SH-SY5Y (cell line): Measurements from ENCODE around the gene CEACAM21.

Experiments
- GATA2 ChIP-seq: IDR thresholded peaks from 2 replicates; pipeline ENCODE4 v1.6.1; 2011; ENCODE audit warnings: mild to moderate bottlenecking, low read depth, low read length
- GATA3 ChIP-seq: IDR thresholded peaks from 2 replicates; pipeline ENCODE4 v1.6.1; 2011; ENCODE audit warnings: low read depth, mild to moderate bottlenecking, low read length, moderate library complexity

DNA sequence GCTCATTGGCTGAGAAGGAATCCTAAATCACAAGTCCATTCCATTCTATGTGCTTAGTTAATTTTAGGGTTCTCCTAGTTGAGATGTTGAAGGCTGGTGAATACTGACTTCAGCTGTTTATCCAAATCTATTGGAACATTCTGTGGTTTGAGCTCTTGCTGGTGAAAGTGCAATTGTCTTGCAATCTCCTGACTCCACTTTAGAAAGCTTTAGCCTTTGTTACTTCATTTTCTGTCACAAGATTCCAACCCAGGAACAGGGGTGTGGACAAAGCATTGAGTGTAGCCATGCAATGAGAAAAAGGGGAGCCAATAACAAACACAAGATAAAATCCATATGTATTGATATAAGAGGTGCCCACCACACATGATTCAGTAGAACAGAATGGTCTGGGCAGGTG lies 15.0 kb downstream of the CEACAM21 start:
- TF ChIP-seq GATA3 (no peak), GATA2 (no peak)
